ENCODE measurements around the gene DTNB.
"Not testable (repeated sequence)": the region's sequence is repeated elsewhere in the genome, so short reads cannot be mapped to it uniquely, and the experiment has no call there.

Gene DTNB

DNA sequence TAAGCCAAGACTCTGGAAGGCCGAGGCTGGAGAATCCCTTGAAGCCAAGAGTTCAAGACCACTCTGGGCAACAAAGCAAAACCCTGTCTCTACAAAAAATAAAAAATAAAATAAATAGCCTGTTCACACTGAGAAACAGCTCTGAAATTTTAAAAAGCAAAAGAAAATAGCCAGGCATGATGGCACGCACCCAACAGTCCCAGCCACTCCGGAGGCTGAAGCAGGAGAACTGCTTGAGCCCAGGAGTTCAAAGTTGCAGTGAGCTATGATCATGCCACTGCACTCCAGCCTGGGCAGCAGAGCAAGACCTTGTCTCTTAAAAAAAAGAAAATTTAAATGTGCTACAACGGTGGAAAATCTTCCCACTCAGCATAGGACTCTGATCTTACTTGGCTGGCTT is 52.7 kb downstream of the DTNB start:
- DNase-seq, result no peak

DNA sequence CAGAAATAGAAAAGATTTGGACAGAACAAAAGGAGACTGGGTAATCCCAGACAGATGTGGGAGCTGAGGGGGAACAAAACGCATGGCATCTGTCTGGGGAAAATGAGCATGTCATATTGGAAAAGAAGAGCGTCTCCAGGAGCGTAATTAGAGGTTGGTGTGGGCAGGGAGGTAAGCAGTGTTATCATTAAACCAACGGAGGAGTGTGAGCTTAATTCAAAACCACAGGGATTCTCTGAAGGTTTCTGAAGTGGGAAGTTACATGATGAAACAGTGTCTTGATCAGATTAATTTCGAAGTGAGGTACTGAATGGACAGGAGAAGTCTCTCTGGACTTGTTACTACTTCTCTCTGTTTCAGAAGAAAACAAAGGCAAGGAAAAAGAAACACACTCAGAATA is 53.3 kb downstream of the DTNB start:
- no peak for DNase-seq

DNA sequence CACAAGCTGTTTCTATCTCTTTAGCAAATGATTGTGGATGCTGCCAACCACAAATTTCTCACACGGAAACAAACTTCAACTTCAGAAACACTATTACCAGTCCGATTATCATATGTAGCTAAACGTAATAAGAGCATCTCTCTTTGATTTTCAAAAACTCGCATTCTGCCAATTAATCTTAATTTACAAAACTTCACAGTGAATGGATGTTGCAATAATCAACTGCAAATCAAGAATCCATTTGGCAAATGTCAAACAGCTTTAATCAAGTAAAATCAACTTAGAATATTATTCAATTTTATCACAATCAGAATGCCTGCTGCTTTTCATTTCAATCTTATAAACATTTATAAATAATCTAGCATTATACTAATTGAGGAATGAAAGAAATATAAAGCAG is 54.2 kb downstream of the DTNB start:
- no peak for DNase-seq

DNA sequence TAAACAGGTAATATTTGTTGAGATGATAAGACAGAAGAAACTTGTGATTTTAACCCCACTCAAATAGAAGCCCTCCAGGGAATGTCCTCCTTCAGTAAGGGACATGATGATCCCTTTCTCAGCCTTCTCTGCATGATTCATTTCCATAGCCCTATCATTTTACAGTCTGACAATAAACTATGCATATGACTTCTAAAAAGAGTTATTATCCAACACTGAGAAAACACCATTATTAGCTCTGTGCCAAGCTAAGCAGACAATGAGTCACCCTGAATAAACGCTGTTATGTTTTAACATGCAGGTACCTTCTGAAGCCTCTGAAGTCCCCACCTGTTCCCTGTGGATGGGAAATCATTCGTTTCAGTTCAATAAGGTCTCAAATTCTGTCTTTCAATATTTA is 54.7 kb downstream of the DTNB start:
- peak; percentile 35 for DNase-seq

DNA sequence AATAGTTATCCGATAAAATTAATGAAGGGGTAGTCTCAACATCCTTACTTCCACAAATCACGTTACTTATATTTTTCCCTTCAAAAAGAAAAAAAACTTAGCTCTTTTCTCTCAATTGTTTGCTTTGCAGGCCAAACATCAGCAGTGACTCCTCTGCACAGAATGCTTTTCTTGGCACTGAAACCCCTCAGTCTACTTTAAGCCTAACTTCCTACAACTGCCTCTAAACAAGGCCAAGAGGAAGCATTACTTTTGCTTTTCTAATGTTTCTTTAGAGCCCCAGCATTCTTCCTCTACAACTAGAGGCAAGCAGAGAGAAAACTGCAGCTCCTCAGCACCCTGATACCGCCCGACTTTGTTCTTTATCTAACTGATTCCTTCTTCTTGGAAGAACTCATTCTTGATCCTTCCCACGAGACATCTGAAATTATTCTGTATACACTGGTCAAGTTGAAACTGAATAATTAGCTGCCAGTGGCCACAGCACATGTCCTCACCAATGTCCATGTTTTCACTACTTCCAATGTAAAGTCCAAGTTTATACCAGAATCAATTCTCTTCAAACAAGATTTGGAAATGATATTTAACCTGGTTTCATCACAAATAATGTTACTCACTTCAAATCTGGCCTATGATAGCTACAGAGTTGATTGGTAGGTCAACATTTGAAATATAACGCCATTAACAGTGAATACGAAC is 55.3 kb downstream of the DTNB start:
- DNase-seq, result no peak

DNA sequence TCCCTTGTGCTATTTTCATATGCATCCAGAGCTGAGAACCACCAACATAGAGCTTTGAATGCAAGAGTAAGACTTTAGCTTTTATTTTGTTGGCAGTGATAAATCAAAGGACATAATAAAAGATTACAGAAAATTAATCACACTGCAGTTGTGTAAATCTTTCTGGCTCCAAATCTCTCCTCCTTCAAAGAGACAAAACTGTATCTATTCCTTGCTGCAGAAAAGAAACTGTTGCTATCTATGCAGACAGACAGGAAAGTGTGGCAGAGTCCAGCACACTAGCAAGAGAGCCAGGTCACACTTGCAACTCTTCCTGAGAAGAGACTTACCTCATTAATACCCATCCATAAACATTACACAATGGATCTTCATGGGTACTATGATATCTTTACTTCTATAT is 57.5 kb downstream of the DTNB start:
- DNase-seq, result no peak

DNA sequence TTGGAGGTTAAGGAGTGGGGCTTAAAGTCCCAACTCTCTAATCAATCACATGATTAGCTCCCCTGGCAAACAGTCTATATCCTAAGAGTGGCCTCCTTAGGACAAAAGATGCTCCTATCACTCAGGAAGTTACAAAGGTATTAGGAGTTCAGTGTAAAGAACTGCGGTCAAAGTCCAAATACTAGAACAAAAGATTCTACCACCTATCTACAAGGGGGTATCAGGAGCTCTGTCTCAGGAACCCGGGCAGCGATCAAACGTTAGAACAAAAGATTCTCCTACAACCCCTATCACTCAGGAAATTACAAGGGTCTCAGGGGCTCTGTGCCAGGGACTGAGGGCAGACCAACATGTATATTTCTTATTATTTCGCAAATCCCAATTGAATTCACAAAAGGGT is 58.0 kb downstream of the DTNB start:
- DNase-seq, result no peak

DNA sequence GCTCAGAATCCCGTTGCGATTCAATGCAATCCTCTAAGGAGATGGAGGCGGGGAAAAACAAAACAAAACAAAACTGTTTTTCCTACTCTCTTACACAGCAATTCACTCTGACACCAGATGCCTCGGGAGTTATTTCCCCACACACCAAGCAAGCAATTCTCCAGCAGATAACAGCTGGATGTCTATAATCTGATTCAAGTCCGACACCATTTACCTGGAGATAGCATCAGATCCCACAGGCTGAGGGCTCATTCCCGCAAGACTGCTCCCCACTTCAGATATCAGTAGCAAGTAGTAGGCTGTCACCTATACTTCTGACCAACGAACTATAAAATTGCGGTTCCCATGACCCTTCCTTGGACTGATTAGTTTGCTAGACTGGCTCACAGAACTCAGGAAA is 58.7 kb downstream of the DTNB start:
- DNase-seq, result no peak

DNA sequence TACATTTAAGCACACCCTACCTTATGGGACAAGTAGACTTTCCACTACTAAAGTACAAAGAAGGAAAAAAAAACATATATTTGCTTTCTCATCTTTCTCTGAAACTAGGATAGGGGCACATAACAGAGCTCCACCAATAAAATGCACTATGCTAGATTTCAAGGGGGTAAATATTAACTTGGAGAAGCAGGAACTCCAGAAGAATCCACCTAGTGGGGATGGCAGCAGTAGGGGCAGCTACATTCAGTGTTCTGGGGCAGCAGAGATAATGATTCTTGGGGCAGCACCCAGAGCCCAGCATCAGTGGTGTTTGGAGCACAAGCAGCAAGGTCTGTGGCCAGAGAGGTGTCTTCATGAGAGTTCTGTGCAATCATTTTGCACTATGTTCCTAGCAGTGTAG is 64.7 kb downstream of the DTNB start:
- DNase-seq, result no peak

DNA sequence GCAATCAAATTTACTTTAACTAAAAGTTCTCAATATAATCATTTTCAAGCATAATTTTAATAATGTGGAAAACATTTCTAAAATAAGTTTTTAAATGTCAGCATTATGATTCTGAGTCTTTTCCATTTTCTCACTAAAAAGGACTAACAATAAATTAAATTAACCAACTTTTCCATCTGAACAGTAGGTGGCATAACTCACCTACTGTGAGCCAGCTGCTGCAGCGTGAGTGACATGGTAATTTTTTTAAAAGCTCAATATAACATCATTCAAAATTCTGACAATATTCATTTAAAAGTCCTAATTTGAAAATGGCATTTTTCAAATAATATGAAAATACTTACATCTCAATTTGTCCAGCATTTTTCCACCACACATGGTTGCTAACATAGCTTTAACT is 66.5 kb downstream of the DTNB start:
- DNase-seq, result peak; percentile 15

DNA sequence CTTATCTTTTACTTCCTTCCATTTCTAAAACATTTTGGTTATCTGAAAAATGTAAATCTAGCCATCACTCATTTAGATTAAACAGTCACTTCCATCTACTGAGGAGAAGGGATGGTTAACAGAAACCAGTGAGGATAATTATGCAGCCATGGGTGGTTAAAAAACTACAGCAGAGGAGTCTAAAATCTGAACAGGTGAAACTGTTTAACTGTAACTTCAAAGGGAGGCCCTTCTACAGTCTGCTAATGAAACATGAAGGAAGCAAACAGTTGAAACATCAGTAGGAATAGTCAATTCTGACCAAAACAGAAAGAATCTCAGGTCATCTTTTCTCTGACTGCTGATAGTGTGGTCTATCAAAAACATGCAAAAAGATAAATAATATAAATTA is 71.0 kb downstream of the DTNB start:
- DNase-seq, result no peak

DNA sequence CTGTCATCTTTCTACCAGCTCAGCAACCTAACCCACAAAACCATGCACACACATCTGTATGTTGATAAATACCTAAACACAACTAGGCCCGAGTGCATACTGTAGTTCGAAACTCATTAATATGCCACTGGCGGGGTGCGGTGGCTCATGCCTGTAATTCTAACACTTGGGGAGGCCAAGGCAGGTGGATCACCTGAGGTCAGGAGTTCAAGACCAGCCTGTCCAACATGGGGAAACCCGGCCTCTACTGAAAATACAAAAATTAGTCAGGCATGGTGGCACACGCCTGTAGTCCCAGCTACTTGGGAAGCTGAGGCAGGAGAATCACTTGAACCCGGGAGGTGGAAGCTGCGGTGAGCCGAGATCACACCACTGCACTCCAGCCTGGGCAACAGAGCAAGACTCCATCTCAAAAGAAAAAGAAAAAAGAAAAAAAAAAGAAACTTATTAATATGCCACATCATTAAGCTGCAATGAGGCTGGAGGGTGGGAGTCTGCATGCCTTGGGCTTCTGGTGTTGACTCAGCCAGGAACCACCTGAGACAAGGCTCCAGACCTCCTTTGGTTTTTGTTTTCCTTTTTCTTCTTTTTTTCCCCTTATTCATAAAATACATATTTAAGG is 71.6 kb downstream of the DTNB start:
- not testable (repeated sequence) for DNase-seq

DNA sequence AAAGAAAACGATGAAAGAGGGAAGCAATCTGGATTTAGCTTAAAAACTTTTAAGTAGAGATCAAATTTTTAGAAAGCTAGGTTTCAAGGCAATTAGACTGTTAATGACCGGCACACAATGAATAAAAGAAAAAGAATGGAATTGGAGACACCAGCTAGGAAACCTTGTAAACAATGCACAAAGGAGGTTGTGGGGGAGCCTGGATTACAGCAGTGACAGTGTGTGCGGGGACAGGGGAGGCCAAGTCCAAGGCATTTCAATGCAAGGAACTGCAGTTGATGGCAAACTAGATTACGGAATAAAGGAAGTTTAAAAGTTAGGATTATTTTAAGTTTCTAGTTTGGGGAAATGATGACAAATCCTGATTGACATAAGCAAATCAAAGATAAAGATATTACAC is 74.5 kb downstream of the DTNB start:
- no peak for DNase-seq

DNA sequence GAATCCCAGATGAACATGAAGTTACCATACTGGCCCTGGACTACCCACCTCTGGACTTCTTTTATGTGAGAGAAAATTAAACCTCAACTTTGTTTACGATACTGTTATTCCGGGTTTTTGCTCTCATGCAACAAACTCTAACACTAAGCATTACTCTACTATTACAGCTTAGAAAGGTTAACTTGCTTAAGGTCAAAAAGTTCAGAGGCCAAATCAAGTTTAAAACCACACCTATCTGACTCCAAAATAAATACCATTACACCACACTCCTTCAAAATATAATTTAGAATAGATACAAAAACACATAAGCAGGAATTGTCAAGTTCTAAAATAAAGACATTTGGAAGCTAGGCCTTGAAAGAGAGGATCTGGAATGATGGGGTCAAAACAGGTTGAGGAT is 75.0 kb downstream of the DTNB start:
- DNase-seq, result no peak

DNA sequence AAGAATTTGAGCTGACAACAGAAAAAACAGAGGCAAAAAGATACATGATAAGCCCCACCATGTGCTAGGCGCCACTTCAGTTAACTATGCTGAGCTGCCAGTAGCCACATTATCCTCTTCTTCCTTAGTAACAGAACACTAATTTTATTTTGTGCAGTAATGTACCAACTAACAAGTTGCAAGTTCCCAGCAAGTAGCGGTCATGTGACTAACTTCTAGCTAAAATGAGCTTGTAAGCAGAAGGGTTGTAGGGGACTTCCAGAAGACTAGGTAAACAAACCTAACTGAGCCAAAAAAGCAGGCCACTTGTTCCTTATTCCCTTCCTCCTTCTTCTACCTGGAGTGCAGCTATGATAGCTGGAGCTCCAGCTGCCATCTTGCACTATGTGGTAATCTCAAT is 75.5 kb downstream of the DTNB start:
- DNase-seq, result no peak

DNA sequence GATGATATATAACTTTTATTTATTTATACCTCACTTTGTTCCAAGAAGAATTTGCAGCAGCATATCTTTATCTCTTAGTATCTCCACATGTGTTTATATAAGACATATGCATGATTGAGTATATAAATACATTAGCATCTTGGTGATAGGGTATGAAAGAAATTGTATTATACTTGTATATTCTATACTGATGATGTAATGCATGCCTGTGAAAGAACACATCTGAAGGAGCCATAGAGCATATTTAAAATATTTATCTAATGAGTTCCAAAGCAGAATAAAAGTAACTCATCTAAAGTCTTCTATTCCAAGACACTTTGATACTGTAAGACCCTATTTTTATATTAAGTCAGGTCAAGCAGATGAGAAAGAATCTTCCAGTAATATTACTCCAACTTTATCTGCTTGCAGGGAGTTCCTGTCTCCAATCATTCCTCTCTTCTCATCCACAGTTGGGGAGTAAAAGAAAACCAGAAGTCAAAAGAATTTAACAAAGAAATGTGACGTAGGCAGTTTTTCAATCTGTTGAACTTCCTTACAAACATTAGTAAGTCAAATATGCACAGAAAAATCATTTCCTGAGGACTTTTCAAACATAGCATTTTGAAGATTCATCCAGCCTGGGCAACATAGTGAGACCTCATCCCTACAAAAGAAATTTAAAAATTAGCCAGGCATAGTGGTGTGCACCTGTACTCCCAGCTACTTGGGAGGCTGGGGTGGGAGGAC is 76.7 kb downstream of the DTNB start:
- no peak for DNase-seq

DNA sequence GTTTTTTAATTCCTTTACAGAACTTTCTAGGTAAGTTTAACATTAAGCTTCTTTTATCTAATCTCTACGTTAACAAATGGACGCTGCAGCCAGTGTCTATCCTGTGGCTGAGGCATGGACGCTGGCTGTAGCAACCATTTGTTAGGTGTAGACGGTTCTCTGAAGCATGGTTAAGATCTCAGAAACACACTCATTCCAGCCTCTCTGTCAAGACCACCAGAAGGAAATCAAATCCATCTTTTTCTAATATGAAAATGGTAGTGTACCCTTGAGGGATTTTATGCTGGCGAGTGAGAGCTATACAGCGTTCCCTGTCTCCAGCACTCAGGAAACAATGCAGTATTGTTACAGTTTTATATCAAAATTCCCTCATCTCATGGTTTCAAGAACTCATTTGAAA is 78.0 kb downstream of the DTNB start:
- no peak for DNase-seq

DNA sequence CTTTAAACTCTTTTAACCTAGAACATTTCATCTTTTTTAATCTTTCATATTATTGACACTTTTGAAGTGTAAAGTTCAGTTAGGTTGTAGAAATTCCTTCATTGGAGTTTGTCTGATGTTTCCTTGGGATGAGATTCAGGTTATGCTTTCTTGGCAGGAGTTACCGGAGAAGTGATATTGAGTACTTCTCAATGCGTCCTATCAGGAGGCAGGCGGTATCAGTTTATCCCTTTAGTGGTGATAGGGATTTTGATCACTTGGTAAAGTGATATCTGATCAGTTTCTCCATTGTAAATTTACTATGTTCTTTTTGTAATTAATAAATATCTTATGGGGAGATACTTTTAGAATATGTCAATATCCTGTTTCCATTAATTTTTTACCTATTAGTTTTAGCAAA is 78.4 kb downstream of the DTNB start:
- no peak for DNase-seq

DNA sequence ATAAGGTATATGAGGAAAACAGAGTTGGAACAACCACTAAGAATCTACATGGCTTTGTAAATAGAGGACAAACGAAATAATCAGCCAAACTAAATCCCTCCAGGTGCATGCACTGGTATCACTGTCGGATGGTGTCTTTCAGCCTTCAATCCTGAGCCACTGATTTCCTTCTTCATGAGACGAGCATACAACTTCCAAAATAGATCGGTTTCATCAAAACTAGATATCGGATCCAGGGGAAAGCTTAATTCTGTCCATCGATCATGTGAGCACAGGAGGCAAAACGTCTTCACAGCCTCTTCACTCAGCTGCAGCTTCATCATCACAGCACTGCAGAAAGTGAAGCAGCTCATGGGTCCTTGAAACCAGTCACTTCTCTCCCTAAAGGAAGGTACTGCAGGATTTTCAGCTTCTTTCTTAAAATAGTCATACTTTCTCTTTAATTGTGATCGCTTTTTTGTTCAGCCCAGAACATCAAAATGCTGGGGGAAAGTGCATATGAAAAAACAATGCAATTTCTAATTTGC is 80.5 kb downstream of the DTNB start:
- DNase-seq, result no peak

DNA sequence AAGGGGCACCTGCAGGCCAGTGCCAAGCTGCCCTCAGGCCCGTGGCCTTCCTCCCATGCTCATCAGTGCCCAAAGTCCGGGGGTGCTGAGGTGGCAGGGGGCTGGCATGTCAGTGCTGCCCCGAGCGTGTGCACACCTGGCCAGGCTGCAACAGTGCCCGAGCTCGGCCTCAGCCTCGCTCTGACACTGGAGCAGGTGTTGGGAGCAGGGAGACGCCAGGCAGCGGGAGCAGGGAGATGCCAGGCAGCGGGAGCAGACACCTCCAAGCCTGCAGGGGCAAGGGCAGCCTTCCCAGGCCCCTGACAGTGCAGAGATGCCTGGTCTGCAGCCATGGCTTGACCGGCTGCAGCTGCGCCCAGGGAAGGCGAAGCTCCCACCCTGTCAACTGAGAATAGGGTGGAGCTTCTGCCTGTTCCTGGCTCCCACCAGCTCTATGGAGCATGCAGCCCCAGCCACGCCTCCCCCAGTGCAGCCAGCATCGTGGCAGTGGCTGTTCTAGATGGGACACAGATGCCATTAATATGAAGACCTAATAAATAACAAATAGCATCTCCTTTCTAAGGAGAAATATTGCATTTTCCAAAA is 82.4 kb downstream of the DTNB start:
- DNase-seq, result no peak

DNA sequence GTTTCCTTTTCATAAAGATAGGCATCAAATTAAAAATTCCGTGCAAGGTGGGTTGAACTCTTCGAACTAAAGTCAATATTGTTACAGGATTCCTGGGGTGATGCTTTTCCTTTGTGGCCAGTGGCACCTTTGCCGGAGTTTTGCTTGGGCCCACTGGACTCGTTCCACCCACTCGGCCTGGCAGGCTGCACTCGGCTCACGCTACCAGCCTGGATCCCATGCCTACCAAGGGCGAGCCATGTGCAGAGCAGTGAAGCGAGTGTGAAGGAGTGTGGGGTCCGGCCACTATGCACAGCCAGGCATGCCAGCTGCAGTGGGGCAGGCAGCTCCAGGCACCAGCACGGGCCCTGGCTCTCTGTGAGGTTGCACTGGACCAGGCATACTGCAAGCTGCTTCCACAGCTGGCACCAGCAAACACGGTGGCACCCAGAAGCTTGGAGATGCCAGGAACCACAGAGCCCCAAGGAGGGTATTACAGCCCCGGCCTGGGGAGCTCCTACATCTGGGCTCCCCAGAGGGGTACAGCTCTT is 83.6 kb downstream of the DTNB start:
- DNase-seq, result no peak

DNA sequence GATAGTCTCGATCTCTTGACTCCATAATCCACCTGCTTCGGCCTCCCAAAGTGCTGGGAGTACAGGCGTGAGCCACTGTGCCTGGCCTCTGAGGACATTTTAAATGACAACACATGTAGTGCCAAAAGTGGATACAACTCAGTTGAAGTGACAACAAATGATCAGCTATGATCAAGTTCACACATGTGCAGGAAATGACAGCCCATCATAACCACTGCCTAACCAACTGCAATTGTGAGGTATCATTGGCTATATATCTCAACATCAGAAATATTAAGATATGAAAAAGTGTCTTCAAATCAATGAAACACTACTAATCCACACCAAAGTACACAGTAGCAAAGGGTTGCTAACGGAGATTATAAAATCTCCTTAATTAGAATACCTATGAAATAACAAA is 84.8 kb downstream of the DTNB start:
- no peak for DNase-seq

DNA sequence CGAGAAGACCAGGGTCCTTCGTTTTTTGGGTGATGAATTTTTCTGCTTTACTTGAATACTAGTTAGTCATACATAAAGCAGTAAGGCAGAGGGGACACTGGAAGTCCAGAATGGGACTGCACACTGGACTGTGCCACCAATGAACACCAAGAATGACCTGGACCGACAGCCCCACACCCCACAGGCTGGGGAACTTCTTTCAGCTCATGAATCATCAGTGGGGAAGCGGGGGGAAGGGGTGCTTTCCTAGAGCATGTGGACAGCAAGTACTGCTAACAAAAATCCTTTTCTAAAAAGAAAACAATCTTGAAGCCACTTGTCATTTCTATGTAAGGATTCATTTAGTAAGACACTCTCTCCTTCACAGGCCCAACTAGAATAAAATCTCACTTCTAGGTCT is 86.0 kb downstream of the DTNB start:
- no peak for DNase-seq

DNA sequence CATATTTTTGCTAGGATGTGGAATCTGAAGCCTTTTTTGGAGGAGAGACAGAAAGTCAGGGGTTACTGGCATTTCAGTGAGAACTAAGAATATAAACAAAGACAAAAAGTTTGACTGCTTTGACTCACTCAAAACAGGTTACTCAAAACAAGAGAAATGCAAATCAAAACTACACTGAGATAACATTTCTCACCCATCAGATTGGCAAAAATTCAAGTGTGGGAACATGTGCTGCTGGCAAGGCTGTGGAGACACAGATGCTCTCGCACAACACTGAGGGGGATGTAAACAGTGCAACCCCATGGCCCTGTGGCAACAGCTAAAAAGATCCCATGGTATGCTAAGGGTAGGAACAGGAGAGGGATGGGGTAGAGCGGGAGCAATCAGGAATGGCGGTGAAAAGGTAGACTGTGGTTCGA is 86.6 kb downstream of the DTNB start:
- no peak for DNase-seq

Measured in DMS79 treated with DMSO at 0.1 percent for 48 hours (cell line).